Activated T-cell treated with anti-CD3 and anti-CD28 coated beads, Interleukin-2, amount 50 U/mL, for 4 hours (primary cell): Measurements from ENCODE around the gene RBM22. TPM values are rescaled to one million over a fixed set of nuclear protein-coding genes. Genes with fewer than 3 reads are reported as not detected.

Experiments used
- ATAC-seq, 2 donors: fragments of 200-7000 bp; cut with Tn5 transposase; one replicate each; pipeline ENCODE4 v1.10.0; 2021
- DNase-seq: peaks from one replicate; pipeline ENCODE4 v3.0.0-alpha.2; 2020
- H3K27me3 Mint-ChIP-seq: one replicate; pipeline ENCODE4 v1.8.0; 2021; ENCODE audit warnings: low read depth, mixed read lengths
- H3K36me3 Mint-ChIP-seq: one replicate; pipeline ENCODE4 v1.8.0; 2022; ENCODE audit warnings: mixed read lengths; ENCODE audit not compliant: insufficient read depth
- H3K4me1 Mint-ChIP-seq: one replicate; pipeline ENCODE4 v1.8.0; 2021; ENCODE audit warnings: low read depth, mixed read lengths
- H3K4me3 Mint-ChIP-seq: one replicate; pipeline ENCODE4 v1.8.0; 2021; ENCODE audit warnings: mild to moderate bottlenecking, moderate library complexity, mixed read lengths
- H3K9me3 Mint-ChIP-seq: one replicate; pipeline ENCODE4 v1.8.0; 2021; ENCODE audit warnings: mixed read lengths
- total RNA-seq, 3 donors: library from RNA; stranded (reverse); gene quantifications; one replicate each; pipeline ENCODE4 v1.2.1, GENCODE V29; 2021

Gene RBM22
- total RNA-seq, 3 donors from 2014 or later = 81.6 to 92.7 (median 86.5) TPM

DNA sequence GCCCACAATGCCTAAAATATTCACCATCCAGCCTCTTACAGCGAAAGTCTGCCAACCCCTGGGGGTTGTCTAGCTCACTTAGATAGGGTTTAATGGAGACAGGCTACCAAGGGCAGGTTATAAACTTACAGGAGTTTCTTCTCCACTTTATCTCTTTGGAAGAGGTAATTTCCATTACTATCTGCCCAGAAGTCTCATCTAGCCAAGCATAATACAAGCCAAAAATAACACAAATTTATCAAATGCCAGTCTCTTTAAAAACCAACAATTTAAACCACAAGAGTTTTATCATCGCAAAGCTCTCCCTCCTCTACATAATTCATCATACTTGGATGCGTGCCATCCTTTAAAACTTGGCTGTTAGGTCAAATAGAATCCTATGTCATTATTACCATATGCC, 6.2 kb downstream of the RBM22 start:
- DNase-seq (no peak), ATAC-seq (no peak)
- Mint-ChIP-seq H3K27me3 (no peaks in the 10 kb centered on the region), H3K9me3 (no peaks in the 10 kb centered on the region), H3K36me3 (peaks cover 54% of the 10 kb centered on the region), H3K4me3 (no peak overlapping the region), H3K4me1 (peaks cover 6% of the 10 kb centered on the region)

DNA sequence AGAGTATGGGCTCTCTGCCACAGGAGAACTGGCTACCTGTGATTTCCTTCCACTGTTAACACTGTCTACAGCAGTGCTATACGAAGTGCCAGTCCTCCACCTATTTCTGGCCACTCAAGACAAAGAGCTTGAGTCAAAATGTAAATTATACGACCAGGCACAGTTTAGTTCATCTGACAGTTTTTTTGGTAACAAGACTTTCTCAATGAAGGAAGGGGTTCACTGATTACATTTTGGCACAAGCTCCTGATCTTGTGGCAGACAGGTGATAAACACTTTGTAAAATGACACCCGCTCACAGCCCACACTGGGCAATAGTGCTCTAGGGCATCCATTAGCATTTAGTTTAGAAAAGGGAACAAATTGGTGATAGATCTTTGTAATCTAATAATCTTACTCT, 8.6 kb downstream of the RBM22 start:
- ATAC-seq (no peak), DNase-seq (no peak)
- Mint-ChIP-seq H3K9me3 (no peaks in the 10 kb centered on the region), H3K27me3 (no peaks in the 10 kb centered on the region), H3K4me3 (no peak overlapping the region), H3K4me1 (no peaks in the 10 kb centered on the region), H3K36me3 (peaks cover 45% of the 10 kb centered on the region)

DNA sequence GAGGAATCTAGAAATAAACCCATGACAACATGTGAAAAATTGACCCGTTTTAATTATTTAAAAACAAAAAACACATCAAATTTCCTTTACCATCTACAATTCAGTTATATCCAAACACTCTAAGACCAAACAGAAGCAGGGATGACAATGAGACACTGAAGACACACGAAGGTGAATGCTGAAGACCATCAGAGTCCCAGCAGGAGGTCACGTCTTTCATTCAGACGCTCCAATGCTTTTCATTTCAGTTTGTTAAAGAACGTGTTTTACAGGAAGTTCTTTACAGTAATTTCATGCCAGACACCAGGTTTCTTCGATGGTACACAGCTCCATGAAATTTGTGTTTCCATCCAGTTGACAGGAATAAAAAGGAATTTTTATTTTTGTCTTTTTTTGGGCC, 10.1 kb downstream of the RBM22 start:
- Mint-ChIP-seq H3K27me3 (no peaks in the 10 kb centered on the region), H3K4me1 (no peaks in the 10 kb centered on the region), H3K4me3 (no peak overlapping the region), H3K36me3 (peaks cover 40% of the 10 kb centered on the region), H3K9me3 (no peaks in the 10 kb centered on the region)
- no peak for DNase-seq
- ATAC-seq = no peak

DNA sequence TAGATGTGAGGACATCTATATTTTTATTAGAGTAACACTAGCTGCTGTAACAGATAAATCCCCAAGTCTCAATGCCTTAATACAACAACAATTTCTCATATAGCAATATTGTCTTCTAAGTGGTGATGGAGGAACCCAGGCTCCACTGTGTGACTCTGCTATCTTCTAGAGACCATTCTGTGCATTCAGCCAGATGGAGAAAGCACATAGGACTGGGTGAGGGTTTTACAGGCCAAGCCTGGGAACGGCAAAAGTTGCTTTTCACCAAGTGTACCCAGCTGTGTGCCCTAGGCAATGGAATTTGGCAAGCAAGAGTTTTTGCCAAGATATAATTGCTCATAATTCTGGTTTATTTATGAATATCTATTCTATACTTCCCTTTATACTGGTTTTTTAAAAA, 11.7 kb downstream of the RBM22 start:
- Mint-ChIP-seq H3K4me1 (no peaks in the 10 kb centered on the region), H3K4me3 (no peak overlapping the region), H3K36me3 (peaks cover 27% of the 10 kb centered on the region), H3K27me3 (no peaks in the 10 kb centered on the region), H3K9me3 (no peaks in the 10 kb centered on the region)
- DNase-seq = no peak
- ATAC-seq = no peak

DNA sequence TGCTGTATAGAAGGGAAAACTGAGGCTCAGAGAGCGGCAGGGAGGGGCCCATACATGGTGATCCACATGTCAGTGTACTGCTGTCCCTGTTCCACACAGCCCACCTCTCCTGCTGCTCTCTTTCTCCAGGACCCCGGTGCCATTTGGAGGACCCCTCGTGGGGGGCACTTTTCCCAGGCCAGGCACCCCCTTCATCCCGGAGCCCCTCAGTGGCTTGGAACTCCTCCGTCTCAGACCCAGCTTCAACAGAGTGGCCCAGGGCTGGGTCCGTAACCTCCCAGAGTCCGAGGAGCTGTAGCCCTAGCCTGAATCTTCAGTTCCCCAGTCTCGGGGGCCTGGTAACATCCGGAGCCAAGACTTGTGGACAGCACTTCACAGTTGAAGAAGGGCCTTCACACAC, 24.3 kb downstream of the RBM22 start:
- ATAC-seq (no peak), DNase-seq (no peak)
- Mint-ChIP-seq H3K36me3 (peaks cover 5% of the 10 kb centered on the region), H3K4me3 (no peak overlapping the region), H3K27me3 (peaks cover 8% of the 10 kb centered on the region), H3K4me1 (peaks cover 3% of the 10 kb centered on the region), H3K9me3 (no peaks in the 10 kb centered on the region)

DNA sequence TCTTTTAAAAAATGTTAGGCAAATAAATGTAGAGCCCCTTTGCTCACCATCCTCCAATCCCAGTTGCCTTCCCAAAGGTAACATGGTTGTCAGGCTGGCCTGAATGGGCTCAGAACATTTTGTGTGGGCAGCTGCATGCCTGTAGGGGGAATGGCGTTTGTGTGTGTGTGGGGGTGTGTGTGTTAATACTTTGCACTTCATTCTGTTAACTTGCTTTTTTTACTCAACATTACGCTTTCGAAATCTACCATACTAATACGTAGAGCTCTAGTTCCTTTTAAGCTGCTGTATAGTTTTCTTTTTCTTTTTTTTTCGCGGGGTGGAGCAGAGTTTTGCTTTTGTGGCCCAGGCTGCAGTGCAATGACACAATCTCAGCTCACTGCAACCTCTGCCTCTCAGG, 25.8 kb downstream of the RBM22 start:
- ATAC-seq = no peak
- H3K36me3 Mint-ChIP-seq = no peaks in the 10 kb centered on the region
- no peak for DNase-seq
- H3K4me3 Mint-ChIP-seq = no peak overlapping the region
- peaks cover 23% of the 10 kb centered on the region for H3K27me3 Mint-ChIP-seq
- H3K4me1 Mint-ChIP-seq = peaks cover 10% of the 10 kb centered on the region
- no peaks in the 10 kb centered on the region for H3K9me3 Mint-ChIP-seq

DNA sequence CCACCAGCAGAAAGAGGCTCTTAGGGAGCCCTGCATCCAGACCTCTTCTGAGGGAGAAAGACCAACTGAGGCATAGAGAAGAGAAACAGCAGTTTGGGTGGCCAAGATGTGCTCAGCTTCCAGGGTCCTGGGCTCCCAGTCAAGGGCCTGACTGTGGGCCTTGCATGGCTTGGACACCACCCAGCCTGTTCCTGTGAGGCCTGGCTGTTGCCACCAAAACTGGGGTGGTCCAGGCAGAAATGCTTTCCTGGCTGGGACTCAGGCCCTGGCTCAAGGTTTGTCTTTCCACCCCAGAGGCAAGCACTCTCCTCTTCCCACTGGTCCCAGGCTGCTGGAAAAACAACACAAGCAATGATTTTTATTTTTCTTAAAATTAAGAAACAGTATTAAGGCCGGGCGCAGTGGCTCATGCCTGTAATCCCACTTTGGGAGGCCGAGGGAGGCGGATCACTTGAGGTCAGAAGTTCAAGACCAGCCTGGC, 26.5 kb downstream of the RBM22 start:
- no peaks in the 10 kb centered on the region for H3K36me3 Mint-ChIP-seq
- peaks cover 10% of the 10 kb centered on the region for H3K4me1 Mint-ChIP-seq
- H3K27me3 Mint-ChIP-seq = peaks cover 26% of the 10 kb centered on the region
- H3K4me3 Mint-ChIP-seq = no peak overlapping the region
- ATAC-seq = no peak
- no peak for DNase-seq
- no peaks in the 10 kb centered on the region for H3K9me3 Mint-ChIP-seq

DNA sequence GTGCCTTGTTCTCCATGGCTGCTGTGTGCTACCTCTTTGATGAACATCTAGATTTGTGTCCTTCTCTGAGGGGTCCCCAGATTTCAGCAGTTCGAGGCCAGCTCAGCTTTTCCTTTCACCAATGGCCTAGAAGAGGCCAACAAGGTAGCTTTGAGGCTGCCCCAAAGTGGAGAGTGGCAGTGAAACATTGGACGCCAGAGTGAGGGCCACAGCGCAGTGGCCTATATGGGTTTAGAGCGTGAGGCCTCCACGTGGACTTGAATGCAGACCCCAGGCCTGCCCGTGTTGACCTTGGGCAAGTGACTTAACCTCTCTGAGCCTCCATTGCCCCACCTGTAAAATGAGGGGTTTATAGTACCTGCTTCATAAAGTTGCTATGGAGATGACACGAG, 28.0 kb downstream of the RBM22 start:
- H3K36me3 Mint-ChIP-seq = no peaks in the 10 kb centered on the region

DNA sequence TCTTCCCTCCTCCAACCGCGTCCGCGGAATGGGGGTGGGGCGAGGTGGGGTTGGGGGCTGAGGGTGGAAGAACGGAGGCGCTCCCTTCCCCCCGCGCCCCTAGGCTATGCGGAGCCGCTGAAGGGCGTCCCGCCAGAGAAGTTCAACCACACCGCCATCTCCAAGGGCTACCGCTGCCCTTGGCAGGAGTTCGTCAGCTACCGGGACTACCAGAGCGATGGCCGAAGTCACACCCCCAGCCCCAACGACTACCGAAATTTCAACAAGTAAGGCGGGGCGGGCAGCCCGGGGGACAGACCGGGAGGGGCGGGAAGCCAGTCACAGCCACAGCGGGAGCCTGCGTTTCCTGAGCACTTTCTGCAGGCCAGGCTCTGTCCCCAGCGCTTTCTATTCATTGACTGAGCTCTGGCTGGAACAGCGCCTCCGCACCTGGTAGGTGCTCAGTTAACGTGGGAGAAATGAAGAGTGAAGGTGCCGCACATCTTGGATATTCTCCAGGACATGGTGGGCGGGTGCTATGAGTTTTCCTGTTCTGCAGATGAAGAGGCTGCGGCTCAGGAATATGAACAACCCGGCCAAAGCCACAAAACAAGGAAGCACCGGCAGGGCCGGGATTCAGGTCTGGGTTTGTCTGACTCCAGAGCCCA, 28.5 kb downstream of the RBM22 start:
- Mint-ChIP-seq H3K36me3 (no peaks in the 10 kb centered on the region), H3K27me3 (peaks cover 27% of the 10 kb centered on the region), H3K4me1 (peaks cover 10% of the 10 kb centered on the region), H3K4me3 (peak overlapping the region; percentile 77), H3K9me3 (no peaks in the 10 kb centered on the region)
- DNase-seq (no peak), ATAC-seq (peak; percentile 70 to 72)

More for the DNA sequence above, 28.0 kb downstream of the RBM22 start:
- no peak for DNase-seq
- Mint-ChIP-seq H3K9me3 (no peaks in the 10 kb centered on the region), H3K4me3 (peak overlapping the region; percentile 77), H3K4me1 (peaks cover 10% of the 10 kb centered on the region), H3K27me3 (peaks cover 27% of the 10 kb centered on the region)
- ATAC-seq = no peak

DNA sequence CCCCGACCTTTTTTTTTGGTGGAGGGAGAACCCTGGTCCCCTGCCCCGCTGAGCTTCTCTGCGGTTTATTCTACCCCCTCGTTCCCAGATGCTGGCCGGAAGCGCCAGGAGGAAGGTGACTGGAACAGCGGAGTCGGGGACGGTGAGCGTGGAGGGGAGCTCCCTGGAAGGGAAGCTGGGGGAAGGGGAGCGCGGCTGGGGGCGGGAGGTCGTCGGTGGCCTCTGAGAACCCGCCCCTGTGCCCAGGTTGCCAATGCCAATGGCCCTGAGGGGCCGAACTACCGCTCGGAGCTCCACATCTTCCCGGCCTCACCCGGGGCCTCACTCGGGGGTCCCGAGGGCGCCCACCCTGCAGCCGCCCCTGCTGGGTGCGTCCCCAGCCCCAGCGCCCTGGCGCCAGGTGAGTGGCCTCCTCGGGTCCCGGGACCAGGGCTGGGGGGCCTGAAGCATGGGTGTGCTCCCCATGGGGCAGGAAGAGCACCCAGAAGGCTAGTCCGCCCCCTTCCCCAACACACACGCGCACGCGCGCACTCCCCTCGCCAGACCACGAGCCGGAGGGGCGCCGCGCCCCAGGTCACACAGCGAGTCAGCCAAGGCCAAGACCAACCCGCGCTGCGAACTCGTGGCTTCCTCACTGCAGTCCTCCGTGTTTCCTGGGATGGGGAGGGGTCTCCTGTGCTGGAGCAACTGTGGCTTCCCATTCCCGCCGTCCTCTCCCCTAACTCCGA, 29.2 kb downstream of the RBM22 start:
- H3K27me3 Mint-ChIP-seq = peaks cover 27% of the 10 kb centered on the region
- H3K4me3 Mint-ChIP-seq = peak overlapping the region; percentile 77
- no peaks in the 10 kb centered on the region for H3K36me3 Mint-ChIP-seq
- DNase-seq = no peak
- peaks cover 10% of the 10 kb centered on the region for H3K4me1 Mint-ChIP-seq
- peak; percentile 64 to 70 for ATAC-seq
- H3K9me3 Mint-ChIP-seq = no peaks in the 10 kb centered on the region

DNA sequence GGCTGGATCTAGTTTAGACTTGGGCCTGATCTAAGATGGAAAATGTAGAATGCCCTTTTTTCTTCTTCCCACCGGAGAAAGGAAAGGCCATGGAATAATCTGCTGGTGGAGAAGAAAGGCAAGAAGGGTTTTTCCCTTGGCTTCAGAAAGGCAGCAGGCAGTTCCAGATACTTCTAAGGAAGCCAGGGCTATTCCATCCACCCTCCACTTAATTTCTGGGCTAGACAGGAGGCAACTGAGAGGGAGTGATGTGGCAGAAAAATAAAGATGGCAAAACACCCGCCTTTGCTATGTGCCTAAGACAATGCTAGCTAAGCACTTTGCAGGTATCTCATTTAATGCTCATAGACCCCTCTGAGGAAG, 29.9 kb downstream of the RBM22 start:
- Mint-ChIP-seq H3K4me3 (peak overlapping the region; percentile 42), H3K36me3 (no peaks in the 10 kb centered on the region), H3K27me3 (peaks cover 27% of the 10 kb centered on the region), H3K9me3 (no peaks in the 10 kb centered on the region), H3K4me1 (peaks cover 10% of the 10 kb centered on the region)
- ATAC-seq (no peak), DNase-seq (no peak)

DNA sequence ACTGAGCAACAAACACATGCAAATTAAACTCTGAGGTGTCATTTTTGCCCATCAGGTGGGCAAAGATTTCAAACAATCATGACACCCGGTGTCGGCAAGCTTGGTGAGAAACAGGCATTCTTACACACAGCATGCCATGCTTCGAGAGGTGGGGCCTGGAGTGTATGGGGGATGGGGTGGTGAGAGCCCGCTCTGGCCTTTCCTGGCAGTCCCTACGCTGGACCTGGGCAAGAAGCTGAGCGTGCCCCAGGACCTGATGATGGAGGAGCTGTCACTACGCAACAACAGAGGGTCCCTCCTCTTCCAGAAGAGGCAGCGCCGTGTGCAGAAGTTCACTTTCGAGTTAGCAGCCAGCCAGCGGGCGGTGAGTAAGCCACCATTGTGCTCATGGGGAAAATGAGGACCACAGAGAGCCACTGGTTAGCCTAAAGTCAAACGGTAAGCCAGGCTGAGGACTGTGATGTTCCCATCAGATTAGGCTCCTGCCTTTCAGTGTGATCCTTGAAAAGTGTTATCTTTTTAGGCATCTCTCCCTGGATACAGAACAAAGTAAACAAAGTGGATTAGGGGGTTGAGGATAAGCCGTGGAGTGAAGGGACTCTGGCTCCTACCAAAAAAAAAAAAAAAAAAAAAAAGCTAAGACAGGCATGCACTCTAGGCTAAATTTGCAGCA, 30.5 kb downstream of the RBM22 start:
- H3K4me1 Mint-ChIP-seq = peaks cover 10% of the 10 kb centered on the region
- DNase-seq (no peak), ATAC-seq (no peak)
- peaks cover 27% of the 10 kb centered on the region for H3K27me3 Mint-ChIP-seq
- peak overlapping the region; percentile 42 for H3K4me3 Mint-ChIP-seq
- H3K9me3 Mint-ChIP-seq = no peaks in the 10 kb centered on the region
- no peaks in the 10 kb centered on the region for H3K36me3 Mint-ChIP-seq

DNA sequence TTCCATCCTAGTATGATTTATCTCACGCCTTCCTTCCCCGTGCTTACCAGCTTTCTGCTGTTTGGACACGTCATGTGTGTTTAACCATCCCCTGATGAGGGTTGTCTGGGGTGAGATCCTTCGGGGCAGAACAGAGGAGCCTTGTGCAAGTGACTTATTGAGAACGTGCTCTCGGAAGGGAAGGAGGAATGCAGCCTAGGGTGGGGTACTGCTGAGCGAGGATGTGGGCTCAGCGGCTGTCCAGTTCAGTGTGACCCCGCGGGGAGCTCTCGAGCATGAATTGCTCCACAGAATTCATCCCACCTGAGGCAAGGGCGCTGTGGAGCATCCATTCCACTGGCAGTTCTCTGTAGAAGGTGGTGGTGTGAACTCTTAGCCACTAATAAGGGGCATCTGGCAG, 35.8 kb downstream of the RBM22 start:
- DNase-seq (no peak), ATAC-seq (no peak)
- H3K27me3 Mint-ChIP-seq = peaks cover 5% of the 10 kb centered on the region
- H3K4me3 Mint-ChIP-seq = no peak overlapping the region
- H3K9me3 Mint-ChIP-seq = no peaks in the 10 kb centered on the region
- H3K36me3 Mint-ChIP-seq = no peaks in the 10 kb centered on the region
- H3K4me1 Mint-ChIP-seq = no peaks in the 10 kb centered on the region

DNA sequence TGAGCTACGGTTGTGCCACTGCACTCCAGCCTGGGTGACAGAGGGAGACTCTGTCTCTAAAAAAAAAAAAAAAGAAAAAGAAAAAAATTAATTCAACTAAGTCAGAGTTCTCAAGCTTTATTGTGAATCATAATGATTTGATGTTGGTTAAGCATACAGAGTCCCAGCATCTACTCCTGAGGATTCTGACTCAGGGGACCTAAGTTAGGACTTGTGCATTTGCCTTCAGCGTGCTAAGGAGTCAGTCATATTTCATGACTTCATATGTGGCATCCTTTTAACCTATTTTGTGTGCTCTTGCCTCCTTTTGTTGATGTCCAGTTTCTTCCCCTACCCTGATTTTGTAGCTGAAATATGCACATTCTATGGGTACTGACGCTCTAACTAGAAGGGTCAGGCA, 36.9 kb downstream of the RBM22 start:
- no peak overlapping the region for H3K4me3 Mint-ChIP-seq
- DNase-seq = no peak
- peaks cover 2% of the 10 kb centered on the region for H3K27me3 Mint-ChIP-seq
- H3K9me3 Mint-ChIP-seq = no peaks in the 10 kb centered on the region
- H3K36me3 Mint-ChIP-seq = no peaks in the 10 kb centered on the region
- no peak for ATAC-seq
- no peaks in the 10 kb centered on the region for H3K4me1 Mint-ChIP-seq
